SKM-1 (cell line): ENCODE results near the gene MCOLN3.
A peak's percentile ranks its signal among the peaks of the same experiment; 100 is the strongest.

Experiments used
- DNase-seq: peaks from one replicate; lab custom pipeline; 2025; ENCODE audit not compliant: unreplicated experiment; lab: John Stamatoyannopoulos, UW

The MCOLN3 gene, protein sequence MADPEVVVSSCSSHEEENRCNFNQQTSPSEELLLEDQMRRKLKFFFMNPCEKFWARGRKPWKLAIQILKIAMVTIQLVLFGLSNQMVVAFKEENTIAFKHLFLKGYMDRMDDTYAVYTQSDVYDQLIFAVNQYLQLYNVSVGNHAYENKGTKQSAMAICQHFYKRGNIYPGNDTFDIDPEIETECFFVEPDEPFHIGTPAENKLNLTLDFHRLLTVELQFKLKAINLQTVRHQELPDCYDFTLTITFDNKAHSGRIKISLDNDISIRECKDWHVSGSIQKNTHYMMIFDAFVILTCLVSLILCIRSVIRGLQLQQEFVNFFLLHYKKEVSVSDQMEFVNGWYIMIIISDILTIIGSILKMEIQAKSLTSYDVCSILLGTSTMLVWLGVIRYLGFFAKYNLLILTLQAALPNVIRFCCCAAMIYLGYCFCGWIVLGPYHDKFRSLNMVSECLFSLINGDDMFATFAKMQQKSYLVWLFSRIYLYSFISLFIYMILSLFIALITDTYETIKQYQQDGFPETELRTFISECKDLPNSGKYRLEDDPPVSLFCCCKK

DNA sequence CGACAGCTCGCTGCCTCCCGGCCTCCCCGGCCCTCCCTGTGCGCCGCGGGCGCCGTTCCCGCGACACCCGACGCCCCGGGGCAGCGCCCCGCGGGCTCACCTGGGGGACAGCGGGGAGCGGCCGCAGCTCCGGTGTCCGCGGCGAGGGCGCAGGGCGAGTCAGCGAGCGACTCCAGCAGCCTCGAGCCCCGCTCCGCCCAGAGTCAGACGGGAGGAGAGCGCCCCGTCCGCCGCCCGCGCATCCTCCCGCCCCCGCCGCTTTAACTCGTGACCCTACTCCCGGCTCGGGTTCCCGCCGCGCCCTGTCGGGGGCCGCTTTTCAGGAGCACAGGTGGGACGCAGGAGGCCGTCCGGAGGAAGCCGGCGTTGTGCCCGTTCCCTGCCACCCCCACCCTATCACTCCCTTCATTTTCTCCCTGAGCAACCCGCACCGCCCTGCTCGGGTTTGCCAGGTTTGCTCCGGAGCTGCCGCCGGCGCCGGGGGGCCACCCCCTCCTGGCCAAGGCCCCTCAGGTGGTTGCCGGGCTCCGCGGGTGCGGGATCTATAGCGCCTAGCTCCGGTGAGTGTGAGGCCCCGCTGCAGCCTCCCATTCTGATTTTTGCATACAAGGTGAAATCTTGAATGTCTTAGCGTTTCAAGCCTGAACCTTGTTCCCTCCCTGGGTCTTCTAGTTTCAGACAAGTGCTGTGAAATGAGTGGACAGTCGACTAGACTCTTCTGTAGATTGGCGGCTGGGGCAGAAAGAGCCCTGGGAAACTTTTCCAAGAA lies at the start of gene MCOLN3:
Gene MCOLN3 (minus strand): TSS at position 205 of the 769 bp plus-strand sequence. CDS start 3,140 bp downstream, outside the sequence.
- no peak for DNase-seq

GRCh38 chr1:85093644-85094043 lies 45.3 kb upstream of the MCOLN3 start:
- no peak for DNase-seq

DNA sequence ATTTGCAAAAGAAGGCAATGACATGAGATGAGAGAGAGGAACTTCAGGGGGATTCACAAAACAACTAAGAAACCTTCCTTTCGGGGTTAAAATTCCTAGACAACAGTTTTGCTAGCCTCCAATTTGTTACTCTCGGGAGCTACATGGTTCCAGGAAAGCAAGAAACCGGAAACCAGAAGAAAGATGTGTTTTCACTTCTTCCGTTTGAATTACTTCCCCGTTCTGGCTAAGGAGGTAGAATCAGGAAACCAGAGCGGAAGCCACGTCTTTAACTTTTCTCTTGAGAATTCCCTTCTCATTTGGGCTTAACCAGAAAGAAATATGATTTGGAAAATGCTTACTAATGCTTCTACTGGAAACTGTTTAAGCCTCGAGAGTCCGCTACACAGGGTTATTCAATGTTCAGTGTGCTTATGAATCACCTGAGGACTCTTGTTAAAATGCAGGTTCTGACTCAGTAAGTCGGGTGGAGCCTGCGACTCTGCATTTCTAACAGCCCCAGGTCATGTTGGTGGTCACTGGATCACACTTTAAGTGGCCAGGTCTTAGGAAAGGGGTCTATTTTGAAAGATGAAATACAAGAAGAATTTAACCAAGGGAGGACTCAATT lies 43.5 kb upstream of the MCOLN3 start:
- peak; percentile 53 for DNase-seq

GRCh38 chr1:85090225-85090624 lies 41.9 kb upstream of the MCOLN3 start:
- no peak for DNase-seq

DNA sequence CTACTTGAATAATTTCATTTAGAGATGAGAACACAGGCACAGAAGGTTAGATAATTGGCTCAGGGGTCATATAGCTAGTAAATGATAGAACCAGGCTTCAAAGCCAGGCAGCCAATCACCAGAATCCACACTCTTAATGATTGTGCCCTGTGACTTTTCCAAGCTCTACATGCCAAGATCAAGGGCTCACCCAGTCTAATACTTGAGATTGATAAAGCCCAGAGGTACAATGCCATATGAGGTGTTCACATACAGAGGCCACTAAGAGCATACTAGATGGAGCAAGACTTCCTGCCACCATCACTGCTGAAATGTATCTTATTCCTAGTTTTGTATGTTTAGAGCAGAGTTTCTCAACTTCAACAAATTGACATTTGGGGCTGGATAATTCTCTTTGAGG lies 40.9 kb upstream of the MCOLN3 start:
- DNase-seq: no peak

DNA sequence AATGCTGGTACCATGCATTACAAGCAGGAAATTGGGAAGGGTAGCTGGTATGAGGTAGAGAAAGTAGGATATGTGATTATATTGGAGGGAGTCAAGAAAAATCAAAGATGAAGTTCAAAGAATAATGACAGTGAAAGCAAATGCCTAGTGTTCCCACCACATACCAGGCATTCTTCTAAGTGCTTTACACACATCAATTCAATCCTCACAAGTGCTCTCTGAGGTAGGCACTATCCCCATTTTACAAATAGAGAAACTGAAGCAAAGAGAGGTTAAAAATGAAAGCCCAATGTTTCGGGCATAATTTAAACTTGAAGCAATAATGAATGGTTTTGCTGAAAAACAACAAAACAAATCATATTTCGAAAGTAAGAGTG lies 40.1 kb upstream of the MCOLN3 start:
- no peak for DNase-seq

DNA sequence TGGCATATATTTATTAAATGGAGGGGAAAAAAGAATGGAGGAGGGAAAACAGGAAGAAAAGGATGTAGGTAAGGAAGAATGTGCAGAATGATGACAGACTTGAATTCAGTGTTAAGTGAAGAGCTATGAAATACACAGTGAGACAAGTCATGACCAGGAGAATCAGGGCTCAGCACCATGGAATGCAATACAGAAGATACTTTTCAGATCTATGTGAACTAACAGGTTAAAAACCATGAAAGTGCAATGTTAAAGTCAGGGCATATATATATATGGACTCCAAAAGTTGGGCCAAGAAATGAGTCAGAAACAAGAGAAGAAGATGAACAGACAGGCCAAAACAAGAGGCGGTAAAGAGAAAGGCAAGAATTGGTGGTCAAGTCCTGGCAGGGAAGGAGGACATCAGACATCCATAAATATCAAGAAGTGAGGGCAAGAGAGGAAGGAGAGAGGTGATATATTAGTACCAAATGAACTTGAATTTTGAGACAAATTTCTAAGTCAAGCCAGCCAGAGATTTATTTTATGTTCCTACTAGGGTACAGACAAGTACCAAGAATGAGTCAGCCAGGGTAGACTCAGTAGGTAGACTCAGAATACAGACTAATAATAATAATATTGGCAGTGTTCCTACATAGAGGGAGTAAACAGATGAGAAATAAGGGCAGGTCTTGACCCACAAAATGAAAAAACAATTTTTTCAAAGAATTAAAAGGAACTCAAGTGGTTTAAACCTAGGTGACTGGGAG lies 39.5 kb upstream of the MCOLN3 start:
- DNase-seq: no peak

DNA sequence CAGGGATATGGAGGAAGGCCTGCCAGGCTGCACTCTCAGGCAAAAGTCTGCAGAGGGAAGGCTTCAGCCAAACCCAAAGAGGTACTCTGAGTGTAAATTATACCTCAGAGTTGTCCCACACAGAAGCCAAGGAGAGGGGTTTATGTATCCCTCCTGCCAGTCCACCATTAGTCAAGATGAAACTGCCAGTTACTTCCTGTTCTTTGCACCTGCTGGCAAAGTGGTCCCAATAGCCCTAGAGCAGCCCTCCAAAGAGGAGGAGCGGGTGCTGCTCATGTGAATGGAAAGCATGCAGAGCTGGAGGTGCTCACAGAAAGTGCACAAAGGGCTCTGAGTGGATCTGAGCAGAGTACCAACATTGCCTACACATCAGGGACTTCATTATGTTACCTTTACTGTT lies 37.1 kb upstream of the MCOLN3 start:
- no peak for DNase-seq

DNA sequence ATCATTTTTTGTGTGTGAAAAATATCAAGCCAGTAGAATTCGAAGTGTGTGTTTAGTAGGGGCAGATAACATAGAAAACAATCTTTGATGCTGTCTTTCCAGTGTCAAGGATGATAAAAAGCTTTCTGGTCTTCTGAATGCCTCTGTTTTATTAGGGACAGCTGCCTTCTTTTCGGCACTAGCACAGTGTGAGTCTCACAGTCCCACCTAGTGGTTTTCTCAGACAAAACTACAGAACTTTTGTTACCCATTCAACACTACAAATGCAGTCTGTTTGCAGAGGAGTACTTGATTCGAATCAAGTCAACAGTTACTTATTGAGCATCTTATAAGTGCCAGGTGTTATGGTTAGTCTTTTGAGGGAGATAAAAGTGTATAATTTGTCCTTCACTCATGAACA lies 30.6 kb upstream of the MCOLN3 start:
- DNase-seq: no peak

DNA sequence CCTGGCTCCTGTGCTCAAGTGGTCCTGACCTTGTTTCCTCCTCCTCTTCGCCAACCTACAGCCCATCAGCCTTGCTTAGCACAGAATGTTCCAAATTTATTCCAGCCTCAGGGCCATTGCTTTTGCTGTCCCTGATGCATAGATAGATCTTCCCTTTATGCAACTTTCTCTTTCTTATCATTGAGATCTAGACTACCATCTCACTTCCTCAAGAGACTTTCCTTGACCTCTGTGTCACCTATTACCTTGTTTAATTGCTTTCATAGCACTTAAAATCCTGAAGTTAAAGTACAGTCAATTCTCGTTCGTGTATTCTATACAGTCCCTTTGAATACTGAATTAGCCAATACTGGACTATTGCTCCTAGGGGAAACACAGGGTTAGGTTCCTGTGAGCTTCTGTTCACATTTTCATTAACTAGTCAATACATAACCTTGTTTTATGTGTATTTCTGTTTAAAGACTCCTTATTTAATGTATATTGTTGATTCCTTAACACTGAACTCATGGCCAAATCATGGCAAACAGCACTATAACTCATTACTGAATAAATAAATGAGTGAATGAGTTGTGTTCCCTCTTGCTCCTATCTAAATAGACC lies 26.2 kb upstream of the MCOLN3 start:
- DNase-seq: no peak

DNA sequence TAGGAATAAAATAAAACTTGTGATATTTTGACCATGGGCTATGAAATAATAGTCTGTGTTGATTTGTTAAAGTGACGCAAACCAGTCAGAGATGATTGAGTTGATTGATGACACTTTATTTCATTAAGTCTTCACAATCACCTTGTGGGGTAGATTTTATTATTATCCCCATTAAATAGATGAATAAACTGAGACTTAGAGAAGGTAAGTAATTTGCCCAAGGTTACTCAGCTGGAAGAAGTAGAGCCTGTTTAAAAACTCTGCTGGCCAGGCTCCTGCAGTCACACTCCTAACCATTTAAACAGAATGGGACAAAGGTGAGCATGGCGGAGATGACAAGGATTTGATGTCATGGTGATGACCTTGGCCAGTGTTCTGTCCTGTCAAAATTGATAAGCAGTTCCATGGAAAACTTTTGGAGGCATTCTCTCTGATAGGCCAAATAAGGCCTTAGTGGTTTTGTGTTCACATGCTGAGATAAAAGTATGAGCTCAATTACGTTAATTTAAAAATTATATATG lies 22.7 kb upstream of the MCOLN3 start:
- no peak for DNase-seq

DNA sequence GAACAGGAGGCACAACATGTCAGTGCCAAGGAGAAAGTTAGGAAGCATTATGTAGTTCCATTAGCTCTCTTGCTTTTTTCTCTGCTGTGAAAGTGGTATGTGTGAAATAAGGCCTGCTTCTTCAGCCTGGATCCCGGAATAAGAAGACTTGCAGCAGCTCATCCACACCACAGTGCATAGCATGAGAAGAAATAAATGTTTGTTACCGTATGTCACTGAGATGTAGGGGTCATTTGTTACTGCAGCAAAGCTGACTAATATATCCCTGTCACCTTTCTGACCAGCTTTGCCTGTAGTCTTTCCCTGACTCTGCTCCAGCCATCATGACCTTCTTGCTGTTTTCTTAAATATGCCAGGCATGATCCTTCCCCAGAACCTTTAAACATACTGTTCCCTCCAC lies 20.5 kb upstream of the MCOLN3 start:
- no peak for DNase-seq

- DNase-seq: no peak
Measured at GRCh38 chr1:85065550-85065949, 17.2 kb upstream of the MCOLN3 start.

GRCh38 chr1:85062425-85063026 lies 14.2 kb upstream of the MCOLN3 start:
- no peak for DNase-seq

DNA sequence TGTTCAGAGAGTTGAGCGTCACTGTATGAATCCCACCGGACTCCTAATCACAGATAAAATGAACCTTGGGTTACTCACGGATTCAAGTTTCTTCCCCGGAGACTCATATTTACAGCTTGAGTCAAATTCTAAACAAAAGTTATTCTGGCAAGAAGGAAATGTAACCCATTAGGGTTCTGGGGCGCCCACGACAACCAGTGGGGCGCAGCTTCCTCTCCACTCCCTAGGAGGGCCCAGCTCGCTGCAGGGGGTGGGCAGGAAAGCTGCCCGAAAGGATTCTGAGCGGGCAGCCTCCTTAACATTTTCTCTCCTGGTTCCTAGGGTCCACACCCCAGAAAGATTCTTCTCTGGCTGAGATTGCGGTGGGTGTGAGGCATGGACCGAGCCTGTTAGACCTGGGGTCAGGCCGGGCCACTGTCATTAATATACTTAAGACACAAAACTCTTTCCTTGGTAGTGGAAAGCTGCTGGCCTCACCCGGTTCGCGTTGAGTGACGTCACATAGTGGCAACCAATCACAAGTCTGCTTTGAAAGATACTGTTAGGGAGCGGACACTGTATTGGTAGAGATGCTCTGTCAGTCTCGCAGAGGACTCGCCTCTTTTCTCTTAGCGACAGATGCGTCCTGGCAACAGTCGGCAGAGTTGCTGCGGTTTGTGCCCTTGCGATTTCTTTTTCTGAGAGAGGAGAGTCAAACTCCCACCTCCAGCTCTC lies 13.6 kb upstream of the MCOLN3 start:
- DNase-seq: peak; percentile 27

GRCh38 chr1:85060038-85060437 lies 11.7 kb upstream of the MCOLN3 start:
- DNase-seq: no peak

DNA sequence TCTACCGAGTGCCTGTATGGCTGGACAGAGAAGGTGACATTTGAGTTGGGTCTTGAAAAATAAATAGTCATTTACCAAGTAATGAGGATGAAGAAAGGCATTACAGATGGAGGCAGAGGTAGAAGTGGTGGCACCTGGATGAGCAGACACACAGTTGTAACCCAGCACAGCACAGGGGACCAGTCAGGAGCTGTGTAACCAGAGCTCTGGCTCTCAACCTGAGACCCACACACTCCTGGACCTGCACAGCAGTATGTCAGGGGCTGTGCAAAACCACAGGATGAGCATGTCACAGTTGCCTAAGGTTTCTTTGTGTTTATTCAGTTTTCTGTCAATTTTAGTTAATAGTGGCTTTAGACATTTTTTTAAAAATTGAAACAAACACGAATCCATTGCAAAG lies 11.3 kb upstream of the MCOLN3 start:
- DNase-seq: no peak

GRCh38 chr1:85058786-85059185 lies 10.5 kb upstream of the MCOLN3 start:
- no peak for DNase-seq

GRCh38 chr1:85058311-85058710 lies 10.0 kb upstream of the MCOLN3 start:
- peak; percentile 17 for DNase-seq
